ENCODE results near the gene TTLL10.
"Not testable (repeated sequence)": the region's sequence is repeated elsewhere in the genome, so short reads cannot be mapped to it uniquely, and the experiment has no call there.

The TTLL10 gene

DNA sequence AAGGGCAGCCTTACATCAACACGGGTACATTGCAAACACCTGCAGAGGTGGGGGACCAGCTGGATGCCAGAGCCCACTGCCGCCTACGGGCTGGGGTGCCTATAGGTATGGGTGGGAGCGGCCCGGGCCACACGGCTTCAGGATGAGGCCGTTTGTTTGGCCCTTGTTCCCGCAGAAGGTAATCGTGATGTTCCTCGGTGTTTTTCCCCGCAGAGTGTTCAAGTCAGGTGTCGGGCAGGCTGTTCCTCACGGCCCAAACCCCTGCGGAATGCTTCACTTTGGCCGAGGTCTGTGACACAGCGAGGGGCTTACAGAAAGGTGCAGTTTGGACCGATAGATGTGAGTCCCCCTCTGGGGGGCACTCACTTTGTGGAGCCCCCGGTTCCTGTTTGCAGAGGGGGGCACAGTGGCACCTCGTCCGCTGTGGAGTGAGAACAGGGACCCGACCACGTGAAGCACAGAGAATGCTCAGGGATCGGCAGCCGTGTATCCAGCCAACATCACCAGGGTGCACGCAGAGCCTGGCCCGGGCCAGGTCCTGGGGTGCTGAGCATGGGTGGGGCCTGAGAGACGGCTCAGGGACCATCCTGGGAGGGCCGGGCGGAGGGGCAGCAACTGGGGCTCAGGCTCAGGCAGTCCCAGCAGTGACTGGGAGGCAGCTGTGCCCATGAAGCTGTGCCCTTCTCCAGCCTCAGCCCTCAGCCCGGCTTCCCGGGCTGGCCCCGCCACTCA, 453 bp upstream of the TTLL10 start:
- no peak for DNase-seq

DNA sequence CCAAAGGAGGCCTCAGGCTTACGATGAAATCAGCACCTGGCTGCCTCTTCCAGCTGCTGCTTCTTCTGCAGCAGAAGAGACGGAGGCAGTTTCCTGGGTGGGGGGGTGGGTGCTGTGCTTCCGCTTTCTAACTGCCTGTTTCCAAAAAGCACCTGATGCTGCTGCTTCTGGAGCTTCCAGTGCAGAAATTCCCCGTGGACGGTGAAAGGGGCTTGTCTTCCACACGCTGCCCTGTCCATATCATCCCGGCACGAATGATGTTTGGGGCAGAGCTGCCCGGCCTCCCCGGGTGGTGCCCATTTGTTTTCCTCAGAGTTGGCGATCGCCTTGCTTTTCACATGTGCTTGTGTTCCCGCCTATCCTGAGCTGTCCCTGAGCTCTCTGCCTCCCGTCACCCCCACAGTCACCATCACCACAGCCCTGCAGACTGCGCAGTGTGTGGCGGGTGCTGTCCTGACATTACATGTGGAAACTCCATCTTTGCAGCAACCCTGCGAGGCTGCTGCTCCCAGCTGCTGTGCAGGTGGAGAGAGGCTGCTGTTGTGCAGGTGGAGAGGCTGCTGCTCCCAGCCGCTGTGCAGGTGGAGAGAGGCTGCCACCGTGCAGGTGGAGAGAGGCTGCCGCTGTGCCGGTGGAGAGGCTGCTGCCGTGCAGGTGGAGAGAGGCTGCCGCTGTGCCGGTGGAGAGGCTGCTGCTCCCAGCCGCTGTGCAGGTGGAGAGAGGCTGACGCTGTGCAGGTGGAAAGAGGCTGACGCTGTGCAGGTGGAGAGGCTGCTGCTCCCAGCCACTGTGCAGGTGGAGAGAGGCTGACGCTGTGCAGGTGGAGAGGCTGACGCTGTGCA, 1.8 kb downstream of the TTLL10 start:
- DNase-seq: no peak

DNA sequence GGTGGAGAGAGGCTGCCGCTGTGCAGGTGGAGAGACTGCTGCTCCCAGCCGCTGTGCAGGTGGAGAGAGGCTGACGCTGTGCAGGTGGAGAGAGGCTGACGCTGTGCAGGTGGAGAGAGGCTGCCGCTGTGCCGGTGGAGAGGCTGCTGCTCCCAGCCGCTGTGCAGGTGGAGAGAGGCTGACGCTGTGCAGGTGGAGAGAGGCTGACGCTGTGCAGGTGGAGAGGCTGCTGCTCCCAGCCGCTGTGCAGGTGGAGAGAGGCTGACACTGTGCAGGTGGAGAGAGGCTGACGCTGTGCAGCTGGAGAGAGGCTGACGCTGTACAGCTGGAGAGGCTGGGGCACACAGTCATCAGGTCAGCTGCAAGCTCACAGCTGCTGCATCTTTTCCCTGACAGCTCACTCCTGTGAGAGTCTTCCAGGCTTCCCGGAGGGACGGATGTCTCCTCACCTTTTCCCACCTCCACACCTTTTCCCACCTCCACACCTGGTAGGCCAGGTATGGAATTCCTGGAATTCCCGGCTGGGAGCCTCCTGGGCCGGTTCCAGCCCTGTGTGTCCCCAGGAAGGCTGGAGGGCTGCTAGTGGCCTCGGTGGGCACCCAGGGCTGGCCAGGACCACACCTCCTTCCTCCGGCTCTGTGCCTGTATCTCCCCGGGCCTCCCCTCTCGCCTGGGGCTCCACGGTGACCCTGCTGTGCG, 2.5 kb downstream of the TTLL10 start:
- DNase-seq: not testable (repeated sequence)

DNA sequence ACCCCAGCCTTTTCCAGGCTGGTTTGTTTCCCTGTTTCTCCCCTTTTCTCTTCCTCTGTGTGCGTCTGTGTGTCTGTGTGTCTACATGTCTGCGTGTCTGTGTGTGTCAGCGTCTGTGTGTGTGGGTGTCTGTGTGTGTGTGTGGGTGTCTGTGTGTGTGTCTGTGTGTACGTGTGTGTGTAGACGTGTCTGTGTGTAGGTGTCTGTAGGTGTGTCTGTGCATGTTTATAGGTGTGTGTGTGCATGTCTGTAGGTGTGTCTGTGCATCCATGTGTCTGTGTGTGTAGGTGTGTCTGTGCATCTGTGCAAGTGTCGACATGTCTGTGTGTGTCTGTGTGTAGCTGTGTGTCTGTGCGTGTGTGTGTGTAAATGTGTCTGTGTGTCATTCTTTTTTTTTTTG, 3.3 kb downstream of the TTLL10 start:
- no peak for DNase-seq

DNA sequence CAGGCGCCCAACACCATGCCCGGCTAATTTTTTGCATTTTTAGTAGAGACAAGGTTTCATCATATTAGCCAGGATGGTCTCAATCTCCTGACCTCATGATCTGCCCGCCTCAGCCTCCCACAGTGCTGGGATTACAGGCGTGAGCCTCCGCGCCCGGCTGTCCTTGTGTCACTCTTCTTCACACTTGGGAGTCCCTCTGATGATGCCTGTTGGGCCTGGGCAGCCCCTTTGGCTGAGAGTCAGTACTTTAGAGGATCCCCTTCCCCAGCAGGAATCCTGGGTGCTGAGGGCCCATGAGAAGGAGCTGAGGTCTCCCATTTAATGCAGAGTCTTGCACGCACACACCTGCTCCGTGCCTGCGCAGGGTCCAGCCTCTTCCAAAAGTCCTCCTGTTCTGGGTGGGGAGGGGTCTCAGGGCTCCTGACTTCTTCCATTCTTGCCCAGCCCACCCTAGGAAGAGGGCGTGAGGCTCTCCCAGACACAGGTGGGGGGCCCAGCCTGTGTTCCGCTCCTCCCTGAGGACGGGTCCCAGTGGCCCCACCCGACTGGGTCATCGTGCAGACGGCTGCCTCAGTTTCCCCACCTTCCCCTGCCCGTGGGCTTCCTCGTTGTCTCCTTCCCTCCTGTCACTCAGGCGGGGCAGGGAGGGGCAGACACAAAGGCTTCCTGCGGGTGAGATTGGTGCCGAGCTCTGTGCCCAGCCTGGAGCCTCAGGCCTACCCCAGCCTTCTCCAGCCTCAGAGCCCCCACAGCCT, 3.9 kb downstream of the TTLL10 start:
- no peak for DNase-seq

DNA sequence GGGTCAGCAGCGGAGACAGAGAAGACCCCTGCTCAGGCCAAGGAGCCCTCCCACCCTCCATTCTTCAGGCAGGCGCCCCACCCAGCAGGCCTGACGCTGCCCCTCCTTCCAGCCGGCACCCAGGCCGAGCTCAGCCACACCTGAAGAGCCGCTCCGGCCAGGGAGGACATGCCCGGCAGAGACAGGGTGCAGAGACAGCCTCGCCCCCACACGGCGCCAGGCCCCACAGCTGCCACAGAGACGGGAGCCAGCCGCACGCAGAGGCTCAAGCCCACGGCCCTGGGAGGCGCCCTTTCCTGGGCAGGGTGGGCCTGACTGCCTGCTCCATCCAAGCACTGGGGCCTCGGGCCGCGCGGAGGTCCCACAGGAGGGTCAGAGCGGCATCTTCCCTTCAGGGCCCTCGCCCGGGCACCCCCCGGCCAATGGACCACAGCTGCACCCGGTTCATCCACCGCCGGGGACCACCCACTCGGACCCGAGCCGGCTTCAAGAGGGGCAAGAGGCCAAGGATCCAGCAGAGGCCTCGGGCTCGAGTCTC, 5.2 kb downstream of the TTLL10 start:
- no peak for DNase-seq

DNA sequence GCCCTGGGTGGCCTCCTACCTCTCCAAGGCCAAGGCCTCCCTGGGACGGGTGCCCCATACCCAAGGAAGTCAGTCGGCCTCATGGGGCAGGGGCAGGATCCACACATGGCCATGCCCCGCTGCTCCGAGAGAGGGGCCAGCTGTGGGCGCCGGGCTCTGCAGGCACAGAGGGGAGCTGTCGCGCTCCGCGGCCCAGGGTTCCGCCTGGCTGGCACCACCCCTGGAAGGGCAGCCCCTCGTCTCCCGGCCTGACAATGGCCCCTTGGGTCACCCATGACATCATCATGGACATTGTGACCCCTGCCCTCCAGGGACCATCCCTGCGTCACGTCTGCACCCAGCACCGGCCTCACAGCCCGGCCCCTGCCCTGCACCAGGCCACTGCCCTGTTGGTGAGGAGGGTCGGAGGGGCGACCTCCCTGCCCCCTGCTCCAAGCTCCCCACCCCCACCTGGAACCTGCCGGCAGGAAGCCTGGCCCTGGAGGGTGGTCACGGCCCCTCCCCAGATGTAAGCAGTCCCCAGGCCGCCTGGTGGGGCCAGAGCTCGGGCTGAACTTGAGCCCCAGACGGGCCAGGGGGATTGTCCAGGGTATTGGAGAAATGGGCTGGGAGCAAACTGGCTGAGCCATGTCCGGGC, 5.8 kb downstream of the TTLL10 start:
- no peak for DNase-seq

DNA sequence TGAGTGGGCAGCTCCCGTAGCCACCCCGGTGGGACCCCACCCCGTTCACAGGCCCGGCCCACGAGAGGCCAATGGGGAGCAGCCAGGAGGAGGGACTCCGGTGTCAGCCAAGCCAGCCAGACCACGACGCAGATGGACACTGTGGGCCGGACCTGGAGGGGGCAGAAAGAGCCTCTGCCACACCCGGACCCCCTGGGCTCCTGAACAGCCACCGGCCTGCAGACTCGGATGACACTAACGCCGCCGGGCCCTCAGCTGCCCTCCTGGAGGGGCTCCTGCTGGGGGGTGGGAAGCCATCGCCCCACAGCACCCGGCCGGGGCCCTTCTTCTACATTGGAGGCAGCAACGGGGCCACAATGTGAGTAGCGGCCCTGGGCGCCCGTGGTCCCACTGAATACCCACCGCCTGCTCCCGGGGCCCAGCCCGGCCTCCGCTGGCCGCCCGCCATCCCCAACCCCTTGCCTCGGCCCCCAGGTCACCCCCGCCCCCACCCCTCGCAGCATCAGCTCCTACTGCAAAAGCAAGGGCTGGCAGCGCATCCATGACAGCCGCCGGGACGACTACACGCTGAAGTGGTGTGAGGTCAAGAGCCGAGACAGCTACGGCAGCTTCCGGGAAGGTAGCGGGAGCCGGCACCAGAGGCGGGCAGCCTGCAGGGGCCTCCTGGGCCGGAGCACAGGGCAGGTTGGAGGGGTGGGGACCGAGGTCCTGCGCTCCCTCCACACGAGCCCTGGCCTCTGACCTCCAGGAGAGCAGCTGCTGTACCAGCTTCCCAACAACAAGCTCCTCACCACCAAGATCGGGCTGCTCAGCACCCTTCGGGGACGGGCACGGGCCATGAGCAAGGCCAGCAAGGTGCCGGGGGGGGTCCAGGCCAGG, 6.5 kb downstream of the TTLL10 start:
- no peak for DNase-seq

DNA sequence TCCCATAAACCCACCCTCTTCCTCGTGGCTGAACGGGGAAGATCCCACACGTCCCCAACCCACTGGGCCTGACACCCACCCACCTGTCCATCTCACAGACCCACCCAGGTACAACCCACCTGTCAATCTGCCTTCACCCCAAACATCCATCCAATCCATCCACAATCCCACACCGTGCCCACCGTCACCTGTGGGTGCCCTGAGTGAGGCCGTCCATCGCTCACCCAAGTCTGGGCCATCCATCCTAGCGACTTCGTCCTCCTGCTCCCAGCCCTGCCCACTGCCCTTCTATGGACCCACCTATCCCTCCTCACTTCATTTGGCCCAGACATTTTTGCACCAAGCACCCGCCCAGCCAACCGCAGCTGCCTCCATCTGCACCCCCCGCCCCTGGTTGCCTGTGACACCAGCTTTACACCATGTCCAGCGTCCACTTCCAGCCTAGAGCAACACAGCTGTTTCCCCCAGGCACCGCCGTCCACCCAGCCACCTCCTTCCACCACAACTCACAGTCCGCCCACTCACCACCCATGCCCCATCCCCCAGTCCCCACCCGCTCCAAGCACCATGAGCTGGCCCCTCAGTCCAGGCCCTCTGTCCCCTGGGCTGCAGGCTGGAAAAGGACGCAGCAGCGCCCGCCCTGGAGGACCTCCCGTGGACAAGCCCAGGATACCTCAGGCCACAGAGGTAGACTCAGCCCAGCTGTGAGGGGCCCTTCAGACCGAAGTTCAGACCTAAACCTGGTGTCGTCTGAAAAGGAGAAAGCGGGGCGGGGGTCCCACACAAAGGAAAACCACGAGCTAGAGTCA, 7.7 kb downstream of the TTLL10 start:
- DNase-seq: no peak

DNA sequence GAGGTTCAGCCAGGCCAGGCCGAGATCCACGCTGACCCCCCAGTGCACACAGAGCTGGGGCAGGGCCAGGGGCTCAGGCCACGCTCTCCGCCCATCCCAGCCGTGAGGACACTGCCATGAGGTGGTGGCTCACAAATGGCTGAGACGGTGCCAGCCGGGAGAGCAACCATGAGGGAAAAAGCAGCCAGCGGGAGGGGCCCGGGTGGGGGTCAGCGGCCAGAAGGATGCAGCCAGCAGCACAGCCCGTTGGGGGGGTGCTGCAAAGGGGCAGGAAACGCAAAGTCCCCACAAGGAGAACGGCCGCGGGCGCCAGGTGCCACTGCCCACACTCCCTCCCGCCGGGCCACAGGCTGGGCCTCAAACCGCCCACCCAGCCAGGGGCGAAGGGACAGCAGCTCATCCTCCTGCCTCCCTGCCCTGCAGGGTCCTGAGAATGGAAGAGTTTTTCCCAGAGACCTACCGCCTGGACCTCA, 8.3 kb downstream of the TTLL10 start:
- no peak for DNase-seq

DNA sequence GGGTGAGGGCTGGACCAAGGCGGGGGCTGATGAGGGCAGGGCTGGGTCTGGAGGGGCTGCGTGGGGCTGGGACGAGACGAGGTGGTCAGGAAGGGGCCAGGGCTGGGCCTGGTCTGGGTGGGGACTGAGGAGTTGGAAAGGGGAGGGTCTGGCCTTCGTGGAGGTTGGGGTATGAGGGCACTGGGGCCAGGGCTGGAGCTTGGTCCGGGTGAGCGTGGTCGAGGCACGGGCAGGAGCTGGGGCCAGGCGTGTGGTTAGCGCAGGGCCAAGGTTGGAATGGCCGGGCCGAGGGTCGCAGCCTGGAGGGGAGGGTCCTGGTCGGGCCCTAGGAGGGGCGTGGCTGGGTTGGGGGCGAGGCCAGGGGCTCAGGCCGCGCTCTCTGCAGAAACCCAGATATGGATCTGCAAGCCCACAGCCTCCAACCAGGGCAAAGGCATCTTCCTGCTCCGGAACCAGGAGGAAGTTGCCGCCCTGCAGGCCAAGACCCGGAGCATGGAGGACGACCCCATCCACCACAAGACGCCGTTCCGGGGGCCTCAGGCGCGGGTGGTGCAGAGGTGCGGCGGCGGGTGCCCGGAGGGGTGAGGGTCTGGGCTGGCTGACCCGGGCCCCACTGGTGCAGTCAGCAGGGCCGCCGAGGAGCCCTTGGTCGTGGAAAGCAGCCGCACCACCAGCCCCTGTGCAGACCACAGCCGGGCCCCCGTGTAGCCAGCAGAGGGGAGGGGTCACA, 9.0 kb downstream of the TTLL10 start:
- no peak for DNase-seq

DNA sequence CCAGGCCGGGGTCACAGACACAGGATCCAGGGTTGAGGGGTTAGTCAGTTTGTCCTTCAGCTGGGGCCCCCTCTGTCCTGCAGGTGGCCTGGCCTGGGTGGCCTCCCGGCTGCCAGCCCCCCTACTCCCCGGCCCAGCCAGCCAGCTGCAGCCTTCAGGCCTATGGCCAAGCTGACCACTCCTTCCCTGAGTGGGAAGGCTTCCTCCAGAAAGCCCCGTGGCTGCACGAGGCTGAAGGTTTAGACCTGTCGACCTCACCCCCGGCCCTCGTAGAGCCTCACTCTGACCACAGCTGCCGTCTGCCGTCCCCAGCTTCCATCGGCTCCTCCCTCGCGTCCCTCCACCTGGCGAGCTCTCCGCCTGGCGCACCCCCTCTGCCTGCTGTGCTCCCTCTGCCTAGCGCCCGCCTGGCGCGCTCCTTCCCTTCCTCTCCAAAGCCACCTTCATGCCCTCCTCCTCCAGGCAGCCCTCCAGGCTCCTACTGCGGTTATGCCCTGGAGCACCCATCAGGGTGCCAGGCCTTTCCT, 9.6 kb downstream of the TTLL10 start:
- no peak for DNase-seq

DNA sequence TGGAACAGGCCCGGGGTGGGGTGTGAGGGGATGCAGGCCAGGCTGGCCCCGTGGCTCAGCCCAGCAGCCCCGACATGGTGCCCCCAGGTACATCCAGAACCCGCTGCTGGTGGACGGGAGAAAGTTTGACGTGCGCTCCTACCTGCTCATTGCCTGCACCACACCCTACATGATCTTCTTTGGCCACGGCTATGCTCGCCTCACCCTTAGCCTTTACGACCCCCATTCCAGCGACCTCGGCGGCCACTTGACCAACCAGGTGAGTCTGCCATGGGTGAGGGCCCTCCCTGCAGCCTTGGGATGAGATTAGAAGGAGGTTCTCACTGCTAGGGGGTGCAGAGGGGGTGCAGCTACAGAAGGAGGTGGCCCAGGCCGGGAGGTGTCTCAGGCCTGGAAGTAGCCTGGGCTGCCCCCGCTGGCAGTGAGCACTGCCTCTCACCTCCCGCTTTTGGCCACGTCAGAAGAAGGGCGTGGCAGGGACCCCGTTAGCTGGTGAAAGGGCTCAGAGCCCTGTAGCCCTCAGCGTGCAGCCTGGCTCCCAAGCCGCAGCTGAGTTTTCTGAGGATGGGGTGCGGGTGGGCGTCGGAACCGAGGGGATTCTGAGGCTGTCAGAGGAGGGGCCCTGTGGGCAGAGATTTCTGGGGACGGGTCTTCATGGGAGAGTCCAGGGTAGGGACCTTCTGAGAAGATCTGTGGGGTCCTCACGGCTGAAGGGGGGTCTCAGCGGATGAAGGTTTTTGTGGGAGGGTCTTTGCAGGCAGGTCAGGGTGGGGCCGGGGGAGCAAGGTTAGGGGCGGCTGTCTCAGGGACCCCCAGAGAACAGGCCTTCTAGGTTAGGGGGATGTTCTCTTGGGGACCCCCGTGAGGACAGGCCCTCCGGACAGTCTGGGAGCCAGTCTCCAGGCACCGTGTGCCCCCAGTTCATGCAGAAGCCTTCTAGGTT, 10.4 kb downstream of the TTLL10 start:
- no peak for DNase-seq

DNA sequence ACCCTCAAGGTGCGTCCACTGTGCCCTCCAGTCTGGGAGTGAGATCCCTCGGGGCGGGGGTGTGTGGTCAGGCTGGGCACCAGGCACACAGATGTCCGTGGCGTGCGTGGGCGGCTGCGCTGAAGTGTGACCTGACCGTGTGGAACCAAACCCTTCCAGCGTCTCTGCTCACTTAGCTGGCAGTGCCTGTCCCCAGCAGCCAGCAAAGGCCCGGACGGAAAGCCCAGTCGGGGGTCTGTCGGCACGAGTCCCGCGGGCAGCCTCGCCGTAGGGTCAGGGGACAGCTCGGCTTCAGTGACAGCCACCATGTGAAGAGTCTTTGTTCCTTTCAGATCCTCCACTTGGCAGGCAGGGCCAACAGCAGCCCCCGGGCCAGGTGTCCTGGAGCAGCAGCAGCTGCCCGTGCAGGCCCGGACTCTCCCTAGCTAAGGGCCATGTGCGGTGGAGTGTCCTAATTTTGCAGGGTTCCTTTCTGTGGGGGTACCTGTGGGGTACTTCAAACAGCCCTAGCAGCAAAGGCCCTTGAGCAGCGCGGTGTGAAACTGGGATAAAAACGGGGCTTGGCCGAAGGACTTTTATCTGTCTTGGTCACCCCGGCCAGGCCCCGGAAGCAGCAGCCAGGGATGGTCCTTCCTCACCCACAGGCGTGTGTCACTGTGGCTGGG, 11.6 kb downstream of the TTLL10 start:
- DNase-seq: no peak

DNA sequence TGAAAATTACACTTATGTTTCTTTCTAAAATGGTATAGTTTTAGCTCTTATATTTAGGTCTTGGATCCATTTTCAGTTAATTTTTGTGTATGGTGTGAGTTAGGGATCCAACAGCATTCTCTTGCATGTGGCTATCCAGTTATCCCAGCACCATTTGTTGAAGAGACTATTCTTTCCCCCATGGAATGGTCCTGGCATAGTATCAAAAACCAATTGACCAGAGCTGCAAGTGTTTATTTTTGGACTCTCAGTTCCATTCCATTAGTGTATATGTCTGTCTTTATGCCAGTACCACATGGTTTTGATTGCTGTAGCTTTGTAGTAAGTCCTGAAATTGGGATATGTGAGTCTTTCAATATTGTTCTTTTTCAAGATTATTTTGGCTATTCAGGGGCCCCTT, 14.3 kb downstream of the TTLL10 start:
- no peak for DNase-seq

DNA sequence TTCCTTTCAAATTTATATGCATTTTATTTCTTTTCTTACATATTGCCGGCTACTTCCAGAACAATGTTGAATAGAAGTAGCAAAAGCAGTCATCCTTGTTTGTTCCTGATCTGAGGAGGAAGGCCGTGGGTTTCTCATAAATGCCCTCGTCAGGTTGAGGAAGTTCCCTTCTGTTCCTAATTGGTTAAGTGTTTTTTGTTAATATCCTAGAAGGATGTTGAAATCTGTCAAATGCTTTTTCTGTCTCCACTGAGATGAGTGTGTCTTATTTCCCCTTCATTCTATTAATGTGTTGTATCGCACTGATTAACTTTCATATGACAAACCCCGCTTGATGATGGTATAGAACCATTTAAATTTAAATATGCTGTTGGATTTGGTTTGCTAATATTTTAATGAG, 15.4 kb downstream of the TTLL10 start:
- DNase-seq: no peak

DNA sequence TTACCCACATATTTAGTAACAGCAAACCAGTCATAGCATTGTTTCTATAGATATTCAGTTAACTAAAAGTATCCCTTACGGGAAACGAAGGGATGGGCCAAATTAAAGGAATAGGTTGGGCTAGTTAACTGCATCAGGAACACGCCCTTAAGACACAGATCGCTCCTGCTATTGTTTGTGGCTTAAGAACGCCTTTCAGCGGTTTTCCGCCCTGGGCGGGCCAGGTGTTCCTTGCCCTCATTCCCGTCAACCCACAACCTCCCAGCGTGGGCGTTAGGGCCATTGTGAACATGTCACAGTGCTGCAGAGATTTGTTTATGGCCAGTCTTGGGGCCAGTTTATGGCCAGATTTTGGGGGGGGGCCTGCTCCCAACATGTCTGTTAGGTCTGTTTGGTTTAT, 18.1 kb downstream of the TTLL10 start:
- no peak for DNase-seq
